SJCRH30 (cell line): ENCODE data around the gene TESK1. TPM values are rescaled to one million over a fixed set of nuclear protein-coding genes. Genes with fewer than 3 reads are reported as not detected.
"Not testable (repeated sequence)": the region's sequence is repeated elsewhere in the genome, so short reads cannot be mapped to it uniquely, and the experiment has no call there.

Experiments used
- DNase-seq, 2 experiments: peaks; one replicate each; pipeline ENCODE4 v3.0.0-alpha.2; 2015 to 2020
- H3K27ac ChIP-seq: fragments of 250-450 bp; sonication (Bioruptor Pico); 2 replicates; pipeline ENCODE4 v1.5.1; 2020; ENCODE audit warnings: mild to moderate bottlenecking, moderate library complexity
- H3K27me3 ChIP-seq: fragments of 250-450 bp; sonication (Bioruptor Pico); 2 replicates; pipeline ENCODE4 v1.5.1; 2020; ENCODE audit warnings: mild to moderate bottlenecking, moderate library complexity
- H3K36me3 ChIP-seq: fragments of 250-450 bp; sonication (Bioruptor Pico); 2 replicates; pipeline ENCODE4 v1.5.1; 2020; ENCODE audit warnings: mild to moderate bottlenecking, moderate library complexity
- H3K4me1 ChIP-seq: fragments of 250-450 bp; sonication (Bioruptor Pico); 2 replicates; pipeline ENCODE4 v1.5.1; 2020; ENCODE audit warnings: mild to moderate bottlenecking, moderate library complexity
- H3K4me3 ChIP-seq: fragments of 250-450 bp; sonication (Bioruptor Pico); 2 replicates; pipeline ENCODE4 v1.5.1; 2020; ENCODE audit warnings: mild to moderate bottlenecking, moderate library complexity
- H3K9me3 ChIP-seq: fragments of 250-450 bp; sonication (Bioruptor Pico); replicated peaks from 2 replicates; pipeline ENCODE4 v1.5.1; 2020; ENCODE audit warnings: mild to moderate bottlenecking, moderate library complexity
- total RNA-seq: library from RNA; depleted of rRNA; stranded (reverse); fragments of >200 nt; shearing (Covaris generic); gene quantifications from 2 replicates; pipeline ENCODE4 v1.2.3, GENCODE V29; 2014

Gene TESK1
- total RNA-seq, 1 experiment from 2014 or later: 10.1 TPM

DNA sequence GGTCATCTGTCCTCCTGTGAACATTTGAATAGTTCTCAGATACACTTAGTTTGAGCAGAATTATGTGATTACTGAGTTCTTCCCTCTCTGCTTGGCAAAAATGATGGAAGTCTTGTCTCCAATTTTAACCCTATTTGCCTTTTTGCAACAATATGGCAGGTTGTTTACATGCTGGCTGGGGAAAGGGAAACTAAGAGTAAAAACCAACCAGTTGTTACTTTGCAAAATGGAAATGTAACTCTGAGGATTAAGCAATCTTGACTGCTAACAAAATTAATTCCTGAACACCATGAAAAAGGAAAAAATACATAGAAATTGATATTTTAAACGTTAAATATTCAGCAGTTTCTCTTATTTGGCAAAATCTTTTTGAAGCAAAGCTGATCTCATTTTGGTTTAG is 34.6 kb downstream of the TESK1 start:
- no peaks in the 10 kb centered on the region for H3K27me3 ChIP-seq
- H3K4me1 ChIP-seq: no peaks in the 10 kb centered on the region
- no peaks in the 10 kb centered on the region for H3K36me3 ChIP-seq
- H3K4me3 ChIP-seq: no peak overlapping the region
- no peaks in the 10 kb centered on the region for H3K9me3 ChIP-seq
- no peak overlapping the region for H3K27ac ChIP-seq
- DNase-seq: no peak

GRCh38 chr9:35640431-35640830 is 35.4 kb downstream of the TESK1 start:
- not testable (repeated sequence) for H3K9me3 ChIP-seq, H3K4me1 ChIP-seq, H3K36me3 ChIP-seq, DNase-seq, H3K27me3 ChIP-seq, H3K27ac ChIP-seq, H3K4me3 ChIP-seq

GRCh38 chr9:35641478-35641877 is 36.4 kb downstream of the TESK1 start:
- not testable (repeated sequence) for H3K4me3 ChIP-seq, H3K27ac ChIP-seq, H3K36me3 ChIP-seq, H3K27me3 ChIP-seq, H3K9me3 ChIP-seq, DNase-seq, H3K4me1 ChIP-seq

- Histone ChIP-seq H3K9me3 (no peaks in the 10 kb centered on the region), H3K27me3 (no peaks in the 10 kb centered on the region), H3K4me3 (no peak overlapping the region), H3K27ac (no peak overlapping the region), H3K36me3 (no peaks in the 10 kb centered on the region), H3K4me1 (no peaks in the 10 kb centered on the region)
- DNase-seq: no peak
Measured at GRCh38 chr9:35643046-35643445, 38.0 kb downstream of the TESK1 start.

DNA sequence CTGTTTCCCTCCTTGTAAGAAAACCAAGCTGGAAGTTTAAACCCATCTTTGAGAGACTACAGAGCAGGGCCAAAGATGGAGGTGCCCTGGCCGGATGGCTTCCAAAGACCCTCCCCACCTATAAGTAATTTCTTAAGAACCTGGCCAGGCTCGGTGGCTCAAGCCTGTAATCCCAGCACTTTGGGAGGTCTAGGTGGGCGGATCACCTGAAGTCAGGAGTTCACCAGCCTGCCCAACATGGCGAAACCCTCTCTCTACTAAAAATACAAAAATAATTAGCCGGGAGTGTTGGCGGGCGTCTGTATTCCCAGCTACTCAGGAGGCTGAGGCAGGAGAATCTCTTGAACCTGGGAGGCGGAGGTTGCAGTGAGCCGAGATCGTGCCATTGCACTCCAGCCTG is 40.7 kb downstream of the TESK1 start:
- DNase-seq, H3K9me3 ChIP-seq, H3K4me1 ChIP-seq, H3K36me3 ChIP-seq, H3K27me3 ChIP-seq: not testable (repeated sequence)
- H3K27ac ChIP-seq: peak overlapping the region; percentile 37
- peak overlapping the region; percentile 65 for H3K4me3 ChIP-seq

DNA sequence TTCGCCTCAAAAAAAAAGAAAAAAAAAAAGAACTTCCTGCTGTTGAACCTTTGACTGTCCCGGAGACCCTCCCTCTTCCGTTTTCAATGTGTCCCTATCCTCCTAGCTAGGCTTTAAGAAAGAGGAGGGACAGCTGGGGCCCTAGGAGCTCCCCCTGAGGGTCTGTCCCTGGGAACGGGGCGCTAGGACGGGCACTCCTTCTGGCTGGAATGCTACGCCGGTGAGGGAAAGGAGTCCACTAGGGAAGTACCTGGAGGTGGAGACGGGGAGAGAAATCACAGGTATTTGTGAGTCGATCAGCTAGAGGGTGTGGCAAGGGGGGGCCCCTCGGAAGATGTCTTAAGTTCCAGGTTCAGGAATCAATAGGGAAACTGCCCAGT is 41.1 kb downstream of the TESK1 start:
- peak overlapping the region; percentile 37 for H3K27ac ChIP-seq
- no peaks in the 10 kb centered on the region for H3K27me3 ChIP-seq
- H3K4me3 ChIP-seq: peak overlapping the region; percentile 65
- H3K4me1 ChIP-seq: no peaks in the 10 kb centered on the region
- no peaks in the 10 kb centered on the region for H3K9me3 ChIP-seq
- peak; percentile 49 to 66 for DNase-seq
- H3K36me3 ChIP-seq: no peaks in the 10 kb centered on the region

DNA sequence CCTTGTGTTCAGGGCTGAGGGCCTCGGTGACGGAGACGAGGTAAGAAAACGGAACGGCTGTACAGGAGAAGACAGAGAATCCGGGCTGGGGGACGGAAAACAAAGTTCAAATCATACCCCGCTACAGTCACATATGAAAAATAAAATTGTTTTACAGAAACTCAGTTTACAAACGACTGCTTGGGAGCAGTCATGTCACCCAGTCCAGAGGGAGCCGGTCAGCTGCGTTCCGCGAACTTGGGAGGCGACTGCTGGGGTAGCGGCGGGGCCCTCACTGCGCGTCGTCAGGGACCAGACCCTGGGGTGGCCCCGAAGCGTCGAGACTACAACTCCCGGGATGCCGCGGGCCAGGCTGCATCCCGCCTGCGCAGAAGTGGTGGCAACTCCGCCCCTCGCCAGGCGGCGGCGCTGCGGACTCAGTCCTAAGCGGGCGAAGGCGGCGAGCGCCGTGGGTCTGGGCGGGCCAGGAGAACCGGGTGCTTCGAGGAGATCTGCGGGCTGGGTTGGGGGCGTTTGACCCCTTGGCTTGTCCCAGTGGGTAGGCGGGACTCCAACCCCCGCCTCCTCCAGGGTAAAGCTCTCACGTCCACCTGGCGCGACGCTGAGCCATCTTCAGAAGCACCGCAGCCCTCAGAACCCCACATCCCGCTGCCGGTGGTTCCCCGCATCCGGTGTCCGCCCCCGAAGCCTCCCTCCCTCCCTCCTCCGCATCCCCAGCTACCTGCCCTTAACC is 41.6 kb downstream of the TESK1 start:
- no peaks in the 10 kb centered on the region for H3K9me3 ChIP-seq
- no peaks in the 10 kb centered on the region for H3K36me3 ChIP-seq
- H3K4me3 ChIP-seq: peak overlapping the region; percentile 65
- H3K4me1 ChIP-seq: no peaks in the 10 kb centered on the region
- H3K27ac ChIP-seq: peak overlapping the region; percentile 37
- DNase-seq: peak; percentile 88 to 91
- no peaks in the 10 kb centered on the region for H3K27me3 ChIP-seq

- Histone ChIP-seq H3K4me1 (no peaks in the 10 kb centered on the region), H3K27ac (no peak overlapping the region), H3K9me3 (no peaks in the 10 kb centered on the region), H3K27me3 (no peaks in the 10 kb centered on the region), H3K4me3 (no peak overlapping the region), H3K36me3 (no peaks in the 10 kb centered on the region)
- no peak for DNase-seq
Measured at GRCh38 chr9:35649431-35650340, 44.6 kb downstream of the TESK1 start.

GRCh38 chr9:35650341-35651158 is 45.5 kb downstream of the TESK1 start, which contains the start of gene SIT1:
SIT1 (minus strand) TSS chr9:35650931; CDS start chr9:35650853, 78 bp downstream.
- no peak for DNase-seq
- Histone ChIP-seq H3K36me3 (no peaks in the 10 kb centered on the region), H3K27ac (no peak within 1 kb of the TSS), H3K9me3 (no peaks in the 10 kb centered on the region), H3K4me1 (no peaks in the 10 kb centered on the region), H3K27me3 (no peaks in the 10 kb centered on the region), H3K4me3 (no peak within 1 kb of the TSS)

- Histone ChIP-seq H3K36me3 (no peaks in the 10 kb centered on the region), H3K27me3 (no peaks in the 10 kb centered on the region), H3K4me3 (no peak overlapping the region), H3K4me1 (no peaks in the 10 kb centered on the region), H3K9me3 (no peaks in the 10 kb centered on the region), H3K27ac (no peak overlapping the region)
- no peak for DNase-seq
Measured at GRCh38 chr9:35651956-35652828, 47.1 kb downstream of the TESK1 start.

DNA sequence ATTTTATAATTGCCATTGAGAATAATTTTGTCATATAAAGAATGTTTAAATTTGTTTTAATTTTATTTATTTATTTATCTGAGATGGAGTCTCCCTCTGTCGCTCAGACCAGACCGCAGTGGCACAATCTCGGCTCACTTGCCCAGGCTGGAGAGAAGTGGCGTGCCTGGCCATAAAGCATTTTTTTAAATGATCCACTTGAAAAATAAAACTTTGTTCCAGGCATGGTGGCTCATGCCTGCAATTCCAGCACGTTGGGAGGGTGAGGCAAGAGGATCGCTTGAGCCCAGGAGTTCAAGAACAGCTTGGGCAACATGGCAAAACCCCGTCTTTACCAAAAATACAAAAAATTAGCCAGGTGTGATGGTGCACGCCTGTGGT is 47.8 kb downstream of the TESK1 start:
- Histone ChIP-seq H3K4me3 (no peak overlapping the region), H3K4me1 (no peaks in the 10 kb centered on the region), H3K9me3 (no peaks in the 10 kb centered on the region), H3K27ac (no peak overlapping the region), H3K36me3 (no peaks in the 10 kb centered on the region), H3K27me3 (no peaks in the 10 kb centered on the region)
- no peak for DNase-seq

- no peak overlapping the region for H3K27ac ChIP-seq
- no peaks in the 10 kb centered on the region for H3K27me3 ChIP-seq
- no peaks in the 10 kb centered on the region for H3K36me3 ChIP-seq
- no peaks in the 10 kb centered on the region for H3K4me1 ChIP-seq
- no peak overlapping the region for H3K4me3 ChIP-seq
- no peak for DNase-seq
- H3K9me3 ChIP-seq: no peaks in the 10 kb centered on the region
Measured at GRCh38 chr9:35653611-35654010, 48.5 kb downstream of the TESK1 start.

- H3K27ac ChIP-seq: no peak overlapping the region
- DNase-seq: peak in 1 of 2 experiments; percentile 29
- no peaks in the 10 kb centered on the region for H3K9me3 ChIP-seq
- H3K36me3 ChIP-seq: no peaks in the 10 kb centered on the region
- H3K4me3 ChIP-seq: no peak overlapping the region
- H3K27me3 ChIP-seq: no peaks in the 10 kb centered on the region
- no peaks in the 10 kb centered on the region for H3K4me1 ChIP-seq
Measured at GRCh38 chr9:35656348-35656747, 51.3 kb downstream of the TESK1 start.
